Spleen (tissue), 11 donors: ENCODE results near the gene HELB. TPM values are rescaled to one million over a fixed set of nuclear protein-coding genes. Genes with fewer than 3 reads are reported as not detected.

Experiments used
- DNase-seq: peaks from one replicate; pipeline ENCODE4 v3.0.0-alpha.2; 2020
- H3K27ac ChIP-seq, 8 donors: fragments of 200-600 bp; sonication (generic) in 7 of 8; 1 replicate in 4 of 8; 2 replicates in 4 of 8; pipeline versions ENCODE4 v1.5.0 to v1.8.0; 2016 to 2021; ENCODE audit warnings: inconsistent platforms in 4 of 8, mild to moderate bottlenecking in 4 of 8, moderate library complexity in 1 of 8
- H3K27me3 ChIP-seq, 7 donors: fragments of 200-600 bp; sonication (generic) in 6 of 7; replicated peaks in 1 of 7; 1 replicate in 4 of 7; 2 replicates in 3 of 7; pipeline versions ENCODE4 v1.5.0 to v1.8.0; 2016 to 2021; ENCODE audit warnings: inconsistent platforms in 3 of 7, mild to moderate bottlenecking in 1 of 7
- H3K36me3 ChIP-seq, 6 donors: fragments of 200-600 bp; sonication (generic) in 5 of 6; 1 replicate in 4 of 6; 2 replicates in 2 of 6; pipeline versions ENCODE4 v1.5.0 to v1.8.0; 2016 to 2021; ENCODE audit warnings: inconsistent platforms in 2 of 6
- H3K4me1 ChIP-seq, 6 donors: fragments of 200-600 bp; sonication (generic) in 5 of 6; 1 replicate in 3 of 6; 2 replicates in 3 of 6; pipeline versions ENCODE4 v1.5.0 to v1.8.0; 2016 to 2021; ENCODE audit warnings: inconsistent platforms in 3 of 6
- H3K4me3 ChIP-seq, 8 donors: fragments of 200-600 bp; sonication (generic) in 7 of 8; 1 replicate in 4 of 8; 2 replicates in 4 of 8; pipeline versions ENCODE4 v1.5.0 to v1.8.0; 2016 to 2021; ENCODE audit warnings: inconsistent platforms in 4 of 8, mild to moderate bottlenecking in 4 of 8, moderate library complexity in 2 of 8
- H3K9me3 ChIP-seq, 8 donors: fragments of 200-600 bp; sonication (generic) in 7 of 8; 1 replicate in 4 of 8; 2 replicates in 4 of 8; pipeline versions ENCODE4 v1.5.0 to v1.8.0; 2016 to 2021; ENCODE audit warnings: inconsistent platforms in 4 of 8
- CTCF ChIP-seq, 11 experiments: fragments of 200-600 bp in 7 of 11; fragments of 450-650 bp in 4 of 11; sonication (generic) in 4 of 11; IDR thresholded peaks in 8 of 11; conservative IDR thresholded peaks in 3 of 11; 1 replicate in 7 of 11; 2 replicates in 4 of 11; pipeline versions ENCODE4 v1.4.0 to v1.8.0; 2016 to 2021; ENCODE audit warnings: antibody characterized with exemption in 11 of 11, inconsistent platforms in 4 of 11, mild to moderate bottlenecking in 1 of 11
- POLR2A ChIP-seq, 3 donors: fragments of 450-650 bp; IDR thresholded peaks; one replicate each; pipeline ENCODE4 v1.5.1; 2017; ENCODE audit warnings: antibody characterized with exemption in 3 of 3, mild to moderate bottlenecking in 1 of 3
- POLR2AphosphoS5 ChIP-seq, 3 donors: sonication (generic); formaldehyde crosslinking; IDR thresholded peaks; one replicate each; pipeline ENCODE4 v1.5.1; 2017; ENCODE audit warnings: antibody characterized with exemption in 3 of 3
- WGBS, 5 donors: extraction: QIAGEN DNeasy Blood & Tissue Kit in 3 of 5; methylation state at CpG; one replicate each; pipeline versions ENCODE4 v1.1.5 to v1.1.7; 2013 to 2018; 5-methylcytosine and 5-hydroxymethylcytosine counted together
- intact Hi-C: fragments of 100-400 bp; cut with DNase I; formaldehyde crosslinking; loops from one replicate; pipeline ENCODE4 v1.15.0; 2023; ENCODE audit warnings: low total_unique reads
- polyA plus RNA-seq, 3 donors: library from polyadenylated mRNA; stranded (reverse); fragments of 200-250 nt; gene quantifications; one replicate each; pipeline ENCODE4 v1.2.1, GENCODE V29; 2013
- total RNA-seq, 7 donors: library from RNA; depleted of rRNA in 3 of 7; stranded (reverse); fragments of >200 nt in 3 of 7; fragmentation: NEBNext Ultra II Directional in 4 of 7; extraction: Animal tissue kit (Norgen Biotek cat#: 25700) in 4 of 7; gene quantifications; one replicate each; pipeline versions ENCODE4 v1.1.0 to v1.2.1, GENCODE V29; 2016 to 2021
- donor health status: healthy with polysubstance abuse.
- donor health status: DM: no; HTN: no; CAD: no; lungs with moderate emphysema.
- donor health status: DM: no; HTN: no; CAD: no.
- donor health status: Bipolar disorder and iron deficiency.
- donor health status: healthy.
- donor health status: DM: no; HTN: no; CAD: no.
- donor health status: DM: yes; HTN: yes; CAD: no.

HELB gene
- total and polyA plus RNA-seq, 10 donors: 0.83 to 33.7 (median 18.2) TPM

- Histone ChIP-seq H3K27me3 (no peaks in the 10 kb centered on the region), H3K27ac (no peak overlapping the region), H3K4me3 (no peak overlapping the region), H3K4me1 (peaks cover 0 to 19% (median 0%) of the 10 kb centered on the region in 6 donors), H3K36me3 (peaks cover 0 to 11% (median 0%) of the 10 kb centered on the region in 6 donors), H3K9me3 (no peaks in the 10 kb centered on the region)
- no peak for DNase-seq
- TF ChIP-seq POLR2AphosphoS5 (IDR thresholded peaks at IDR 0.05) (no peak), CTCF (IDR thresholded peaks at IDR 0.05 in 8 of 11, conservative IDR thresholded peaks at IDR 0.05 in 3 of 11) (no peak), POLR2A (IDR thresholded peaks at IDR 0.05) (no peak)
- intact Hi-C loops: no loop called here
- 53 to 81% (median 61%) methylated on average over 3 of the region's 3 CpGs for WGBS, 5 donors
These were observed 64.8 kb downstream of the HELB start for GRCh38 chr12:66367015-66367667.

- Histone ChIP-seq H3K4me3 (no peak overlapping the region), H3K27me3 (no peaks in the 10 kb centered on the region), H3K4me1 (peaks cover 0 to 2% (median 0%) of the 10 kb centered on the region in 6 donors), H3K36me3 (peaks cover 0 to 11% (median 0%) of the 10 kb centered on the region in 6 donors), H3K27ac (no peak overlapping the region), H3K9me3 (no peaks in the 10 kb centered on the region)
- no peak for TF ChIP-seq POLR2A (IDR thresholded peaks at IDR 0.05)
- no peak for TF ChIP-seq POLR2AphosphoS5 (IDR thresholded peaks at IDR 0.05)
- no peak for TF ChIP-seq CTCF (IDR thresholded peaks at IDR 0.05 in 8 of 11, conservative IDR thresholded peaks at IDR 0.05 in 3 of 11)
- intact Hi-C loops: no loop called here
- no peak for DNase-seq
- WGBS, 5 donors: 73 to 92% (median 86%) methylated on average over 2 of the region's 2 CpGs
These were observed 69.7 kb downstream of the HELB start for GRCh38 chr12:66371982-66372381.

- TF ChIP-seq POLR2AphosphoS5 (IDR thresholded peaks at IDR 0.05) (no peak), POLR2A (IDR thresholded peaks at IDR 0.05) (no peak), CTCF (IDR thresholded peaks at IDR 0.05 in 8 of 11, conservative IDR thresholded peaks at IDR 0.05 in 3 of 11) (no peak)
- Histone ChIP-seq H3K4me3 (no peak overlapping the region), H3K9me3 (no peaks in the 10 kb centered on the region), H3K27me3 (no peaks in the 10 kb centered on the region), H3K36me3 (peaks cover 0 to 12% (median 0%) of the 10 kb centered on the region in 6 donors), H3K4me1 (peaks cover 0 to 14% (median 3%) of the 10 kb centered on the region in 6 donors), H3K27ac (no peak overlapping the region)
- intact Hi-C loops: no loop called here
- DNase-seq: no peak
- 86 to 98% (median 92%) methylated on average over 1 of the region's 1 CpG for WGBS, 5 donors
These were observed 73.3 kb downstream of the HELB start for GRCh38 chr12:66375560-66375959.

- Histone ChIP-seq H3K9me3 (no peaks in the 10 kb centered on the region), H3K4me1 (peaks cover 0 to 20% (median 6%) of the 10 kb centered on the region in 6 donors), H3K27me3 (no peaks in the 10 kb centered on the region), H3K27ac (peak overlapping the region in 4 of 8 donors; percentile 39 to 52 (median 50)), H3K4me3 (no peak overlapping the region), H3K36me3 (peaks cover 0 to 5% (median 0%) of the 10 kb centered on the region in 6 donors)
- WGBS, 5 donors: 62 to 87% (median 71%) methylated on average over 6 of the region's 6 CpGs
- intact Hi-C loops: no loop called here
- TF ChIP-seq POLR2A (IDR thresholded peaks at IDR 0.05) (no peak), CTCF (IDR thresholded peaks at IDR 0.05 in 8 of 11, conservative IDR thresholded peaks at IDR 0.05 in 3 of 11) (no peak), POLR2AphosphoS5 (IDR thresholded peaks at IDR 0.05) (no peak)
- no peak for DNase-seq
These were observed 77.3 kb downstream of the HELB start for GRCh38 chr12:66379616-66380015.
